B cell (primary cell): ENCODE data around the gene ELL. TPM values are rescaled to one million over a fixed set of nuclear protein-coding genes. Genes with fewer than 3 reads are reported as not detected.
A peak's percentile ranks its signal among the peaks of the same experiment; 100 is the strongest.

Experiments used
- ATAC-seq: fragments of 200-7000 bp; cut with Tn5 transposase; one replicate; pipeline ENCODE4 v1.10.0; 2021; ENCODE audit warnings: low read depth, mild to moderate bottlenecking, moderate number of reproducible peaks, moderate library complexity
- CTCF ChIA-PET: fragments of 350-600 bp; sonication (Branson Sonifier 250); formaldehyde crosslinking; loops from one replicate; lab custom pipeline; 2021; ENCODE audit warnings: antibody characterized with exemption, inconsistent platforms; lab: Charles Lee
- POLR2A ChIA-PET: fragments of 350-600 bp; sonication (Branson Sonifier 250); formaldehyde crosslinking; loops from one replicate; lab custom pipeline; 2021; ENCODE audit warnings: antibody characterized with exemption; lab: Charles Lee
- DNase-seq: peaks from one replicate; pipeline ENCODE4 v3.0.0; 2013
- H2AFZ ChIP-seq: 2 replicates; pipeline ENCODE4 v1.6.1; 2012; ENCODE audit warnings: mild to moderate bottlenecking, low read depth, low read length; ENCODE audit not compliant: insufficient read depth, poor library complexity, severe bottlenecking
- H3K27ac ChIP-seq, 2 donors: 1 replicate in 1 of 2; 2 replicates in 1 of 2; pipeline ENCODE4 v1.5.1; 2012 to 2013; ENCODE audit warnings: low read length in 2 of 2, mild to moderate bottlenecking in 2 of 2, moderate library complexity in 1 of 2
- H3K27me3 ChIP-seq, 4 experiments: fragments of 200-600 bp in 1 of 4; sonication (generic) in 1 of 4; replicated peaks in 1 of 4; 1 replicate in 2 of 4; 2 replicates in 2 of 4; pipeline versions ENCODE4 v1.6.1 to v1.7.0; 2013 to 2016; ENCODE audit warnings: low read length in 3 of 4, mild to moderate bottlenecking in 2 of 4, mixed read lengths in 1 of 4, moderate library complexity in 1 of 4; ENCODE audit not compliant: insufficient read depth in 4 of 4, control insufficient read depth in 3 of 4; ENCODE audit errors: control extremely low read depth in 1 of 4
- H3K36me3 ChIP-seq, 2 experiments: replicated peaks in 1 of 2; 1 replicate in 1 of 2; 2 replicates in 1 of 2; pipeline versions ENCODE4 v1.6.1 to v1.7.1; 2013; ENCODE audit warnings: low read length in 1 of 2; ENCODE audit not compliant: insufficient read depth in 2 of 2, control insufficient read depth in 1 of 2; ENCODE audit errors: control extremely low read depth in 1 of 2, extremely low read depth in 1 of 2
- H3K4me1 ChIP-seq, 2 donors: fragments of 200-600 bp in 1 of 2; sonication (generic) in 1 of 2; 1 replicate in 1 of 2; 2 replicates in 1 of 2; pipeline versions ENCODE4 v1.5.1 to v1.6.1; 2013 to 2017; ENCODE audit warnings: low read length in 2 of 2; ENCODE audit not compliant: control insufficient read depth in 2 of 2, insufficient read depth in 2 of 2
- H3K4me2 ChIP-seq: replicated peaks from 2 replicates; pipeline ENCODE3; 2012; ENCODE audit warnings: mild to moderate bottlenecking, low read depth, low read length; ENCODE audit not compliant: poor library complexity, severe bottlenecking
- H3K4me3 ChIP-seq, 5 experiments: fragments of 200-600 bp in 1 of 5; sonication (generic) in 1 of 5; 1 replicate in 3 of 5; 2 replicates in 2 of 5; pipeline versions ENCODE4 v1.5.1 to v1.7.0; 2011 to 2016; ENCODE audit warnings: low read length in 4 of 5, mild to moderate bottlenecking in 4 of 5, low read depth in 2 of 5, control low read depth in 1 of 5, moderate library complexity in 1 of 5; ENCODE audit not compliant: insufficient read depth in 1 of 5; ENCODE audit errors: control extremely low read depth in 1 of 5, extremely low read depth in 1 of 5
- H3K79me2 ChIP-seq: fragments of 200-600 bp; sonication (generic); one replicate; pipeline ENCODE4 v1.6.0; 2016; ENCODE audit warnings: low read length; ENCODE audit not compliant: control insufficient read depth, insufficient read depth
- H3K9ac ChIP-seq: fragments of 200-600 bp; sonication (generic); 2 replicates; pipeline ENCODE4 v1.6.1; 2017; ENCODE audit warnings: mild to moderate bottlenecking, low read length, moderate library complexity
- H3K9me3 ChIP-seq, 3 donors: one replicate each; pipeline versions ENCODE4 v1.6.1 to v1.7.1; 2013; ENCODE audit warnings: low read length in 2 of 3; ENCODE audit not compliant: control insufficient read depth in 2 of 3, insufficient read depth in 1 of 3; ENCODE audit errors: control extremely low read depth in 1 of 3
- H4K20me1 ChIP-seq: 2 replicates; pipeline ENCODE4 v1.6.0; 2012; ENCODE audit warnings: mild to moderate bottlenecking, low read length; ENCODE audit not compliant: insufficient read depth, control insufficient read depth, poor library complexity, severe bottlenecking
- H3K27ac Mint-ChIP-seq: one replicate; pipeline ENCODE4 v1.8.0; 2021; ENCODE audit warnings: mixed read lengths
- H3K27me3 Mint-ChIP-seq: one replicate; pipeline ENCODE4 v1.8.0; 2021; ENCODE audit warnings: mixed read lengths
- H3K4me1 Mint-ChIP-seq: one replicate; pipeline ENCODE4 v1.8.0; 2021; ENCODE audit warnings: mixed read lengths
- H3K4me3 Mint-ChIP-seq: one replicate; pipeline ENCODE4 v1.8.0; 2021; ENCODE audit warnings: mixed read lengths
- H3K9me3 Mint-ChIP-seq: one replicate; pipeline ENCODE4 v1.8.0; 2022; ENCODE audit warnings: mixed read lengths; ENCODE audit not compliant: insufficient read depth
- CTCF ChIP-seq: fragments of 200-600 bp; IDR thresholded peaks from one replicate; pipeline ENCODE4 v1.8.0; 2022; ENCODE audit warnings: antibody characterized with exemption, mild to moderate bottlenecking
- EZH2 ChIP-seq: IDR thresholded peaks from 2 replicates; pipeline ENCODE4 v1.6.1; 2012; ENCODE audit warnings: borderline replicate concordance, low read depth, mild to moderate bottlenecking, moderate library complexity, low read length; ENCODE audit not compliant: insufficient read depth, poor library complexity, severe bottlenecking
- WGBS: methylation state at CpG from one replicate; pipeline ENCODE4 v1.1.5; 2013; ENCODE audit warnings: missing lambda C conversion rate; ENCODE audit not compliant: insufficient coverage; 5-methylcytosine and 5-hydroxymethylcytosine counted together
- intact Hi-C: fragments of 100-400 bp; cut with micrococcal nuclease; formaldehyde crosslinking; loops from one replicate; pipeline ENCODE4 v1.10.0; 2022
- polyA plus RNA-seq: library from polyadenylated mRNA; depleted of rRNA; stranded (reverse); fragments of >200 nt; gene quantifications from 2 replicates; pipeline ENCODE4 v1.2.3, GENCODE V29; 2012
- total RNA-seq, 2 donors: library from RNA; stranded (reverse); fragments of 120-200 nt in 1 of 2; gene quantifications; 1 replicate in 1 of 2; 2 replicates in 1 of 2; pipeline versions ENCODE4 v1.2.3 to v1.2.4, GENCODE V29; 2013 to 2022

Gene ELL
- total and polyA plus RNA-seq, 2 donors (not counting 1 experiment from before 2014, with no cell fraction given): 21.2 to 31.4 TPM

GRCh38 chr19:18541992-18542940 is 20.4 kb upstream of the ELL start:
- Mint-ChIP-seq H3K4me1 (peaks cover 20% of the 10 kb centered on the region), H3K27me3 (no peaks in the 10 kb centered on the region), H3K4me3 (peak overlapping the region; percentile 89), H3K9me3 (no peaks in the 10 kb centered on the region), H3K27ac (peak overlapping the region; percentile 83)
- ATAC-seq: no peak
- peak overlapping the region; percentile 25 to 64 for H3K27ac ChIP-seq
- peak overlapping the region; percentile 65 for H3K9ac ChIP-seq
- DNase-seq: no peak
- peak overlapping the region; percentile 86 for H3K4me2 ChIP-seq
- peak overlapping the region; percentile 58 for H2AFZ ChIP-seq
- peaks cover 20% of the 10 kb centered on the region for H3K79me2 ChIP-seq
- WGBS: 24% methylated on average over 9 of the region's 11 CpGs
- POLR2A ChIA-PET: interaction anchor here (0.6 to 3.4 kb wide), 8 partner anchors 13 to 1015 kb away, joined by 3 to 20 read pairs (median 6); partner anchors contain the start of genes ELL, KXD1, REX1BD and UBA52
- H3K27me3 ChIP-seq: no peaks in the 10 kb centered on the region
- no peaks in the 10 kb centered on the region for H4K20me1 ChIP-seq
- no peaks in the 10 kb centered on the region for H3K9me3 ChIP-seq
- H3K4me1 ChIP-seq: peaks cover 14 to 20% of the 10 kb centered on the region in 2 donors
- peaks cover under 1 to 30% of the 10 kb centered on the region in 2 experiments for H3K36me3 ChIP-seq
- TF ChIP-seq CTCF: no peak
- TF ChIP-seq EZH2: no peak
- CTCF ChIA-PET: no interaction called here
- peak overlapping the region; percentile 40 to 76 (median 62) for H3K4me3 ChIP-seq
- intact Hi-C loops: loop anchor here (5.0 kb wide), 1 partner anchor 45 kb away; the partner anchor contains the start of gene REX1BD
